ENCODE data around the gene KLF1. TPM values are rescaled to one million over a fixed set of nuclear protein-coding genes. Genes with fewer than 3 reads are reported as not detected.

KLF1 gene
- total and polyA plus RNA-seq, 2 experiments from 2014 or later: 0.51 to 1.3 TPM

DNA sequence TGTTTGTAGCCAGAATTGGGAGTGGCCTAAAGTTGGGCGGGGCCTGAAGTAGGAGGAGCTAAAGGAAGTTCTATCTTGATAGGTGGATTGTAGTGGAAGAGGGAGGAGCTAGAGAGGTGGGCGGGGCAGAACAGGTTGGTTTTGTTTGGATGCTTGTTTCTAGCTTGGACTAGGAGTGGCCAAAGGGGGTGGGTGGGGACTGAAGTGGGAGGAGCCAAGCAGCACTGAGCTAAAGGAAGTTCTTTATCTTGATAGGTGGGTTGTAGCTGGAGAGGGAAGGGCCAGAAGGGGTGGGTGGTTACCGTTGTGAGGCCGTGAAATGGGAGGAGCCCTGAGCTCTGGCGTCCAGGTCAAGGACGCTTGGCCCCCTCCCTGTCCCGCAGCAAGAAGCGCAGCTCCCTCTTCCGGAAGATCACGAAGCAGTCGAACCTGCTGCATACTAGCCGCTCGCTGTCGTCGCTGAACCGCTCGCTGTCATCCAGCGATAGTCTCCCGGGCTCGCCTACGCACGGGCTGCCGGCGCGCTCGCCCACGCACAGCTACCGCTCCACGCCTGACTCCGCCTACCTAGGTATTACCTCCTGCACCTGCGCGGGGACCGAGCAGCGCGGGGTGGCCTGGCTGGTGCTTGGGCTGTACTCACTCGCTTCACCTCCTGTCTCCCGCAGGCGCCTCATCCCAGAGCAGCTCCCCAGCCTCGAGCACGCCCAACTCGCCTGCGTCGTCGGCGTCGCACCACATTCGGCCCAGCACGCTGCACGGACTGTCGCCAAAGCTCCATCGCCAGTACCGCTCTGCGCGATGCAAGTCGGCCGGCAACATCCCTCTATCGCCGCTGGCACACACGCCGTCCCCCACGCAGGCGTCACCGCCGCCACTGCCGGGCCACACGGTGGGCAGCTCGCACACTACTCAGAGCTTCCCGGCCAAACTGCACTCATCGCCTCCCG lies 13.8 kb downstream of the KLF1 start:
- no peaks in the 10 kb centered on the region for H3K4me1 ChIP-seq (ENCODE audit: low read depth)
- peak; percentile 5 for TF ChIP-seq CTCF (IDR thresholded peaks at IDR 0.05; ENCODE audit: low read depth, low read length)
- no peaks in the 10 kb centered on the region for H3K27me3 ChIP-seq
- DNase-seq (ENCODE audit: low read depth in 1 of 2, low spot score in 1 of 2): peak in 1 of 2 donors; percentile 71
- H3K27ac ChIP-seq: no peak overlapping the region
- H3K9me3 ChIP-seq (ENCODE audit: low read depth): no peaks in the 10 kb centered on the region
- H3K36me3 ChIP-seq: no peaks in the 10 kb centered on the region
- H3K4me3 ChIP-seq: no peak overlapping the region

GRCh38 chr19:12872255-12872654 lies 14.7 kb downstream of the KLF1 start:
- no peak for TF ChIP-seq CTCF (IDR thresholded peaks at IDR 0.05; ENCODE audit: low read depth, low read length)
- Histone ChIP-seq H3K36me3 (no peaks in the 10 kb centered on the region), H3K27ac (no peak overlapping the region), H3K4me1 (ENCODE audit: low read depth) (peaks cover under 1% of the 10 kb centered on the region), H3K4me3 (no peak overlapping the region), H3K9me3 (ENCODE audit: low read depth) (no peaks in the 10 kb centered on the region), H3K27me3 (no peaks in the 10 kb centered on the region)
- no peak for DNase-seq (ENCODE audit: low read depth in 1 of 2, low spot score in 1 of 2)

DNA sequence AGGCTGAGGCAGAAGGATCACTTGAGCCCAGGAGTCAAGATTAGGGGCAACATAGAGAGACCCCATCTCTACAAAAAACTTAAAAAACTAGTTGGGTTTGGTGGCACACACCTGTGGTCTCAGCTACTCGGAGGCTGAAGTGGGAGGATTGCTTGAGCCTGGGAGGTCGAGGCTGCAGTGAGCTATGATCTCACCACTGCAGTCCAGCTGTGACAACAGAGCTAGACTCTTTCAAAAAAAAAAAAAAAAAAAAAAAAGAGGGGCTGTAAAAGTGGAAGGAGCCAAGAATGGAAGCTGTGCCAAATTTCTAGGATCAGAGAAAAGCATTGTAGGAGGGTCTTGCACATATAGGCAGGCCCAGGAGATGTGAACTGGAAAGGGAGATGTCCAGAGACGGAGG lies 15.3 kb downstream of the KLF1 start:
- Histone ChIP-seq H3K36me3 (no peaks in the 10 kb centered on the region), H3K4me3 (no peak overlapping the region), H3K27me3 (no peaks in the 10 kb centered on the region), H3K4me1 (ENCODE audit: low read depth) (peaks cover 4% of the 10 kb centered on the region), H3K27ac (no peak overlapping the region), H3K9me3 (ENCODE audit: low read depth) (no peaks in the 10 kb centered on the region)
- DNase-seq (ENCODE audit: low read depth in 1 of 2, low spot score in 1 of 2): no peak
- no peak for TF ChIP-seq CTCF (IDR thresholded peaks at IDR 0.05; ENCODE audit: low read depth, low read length)

DNA sequence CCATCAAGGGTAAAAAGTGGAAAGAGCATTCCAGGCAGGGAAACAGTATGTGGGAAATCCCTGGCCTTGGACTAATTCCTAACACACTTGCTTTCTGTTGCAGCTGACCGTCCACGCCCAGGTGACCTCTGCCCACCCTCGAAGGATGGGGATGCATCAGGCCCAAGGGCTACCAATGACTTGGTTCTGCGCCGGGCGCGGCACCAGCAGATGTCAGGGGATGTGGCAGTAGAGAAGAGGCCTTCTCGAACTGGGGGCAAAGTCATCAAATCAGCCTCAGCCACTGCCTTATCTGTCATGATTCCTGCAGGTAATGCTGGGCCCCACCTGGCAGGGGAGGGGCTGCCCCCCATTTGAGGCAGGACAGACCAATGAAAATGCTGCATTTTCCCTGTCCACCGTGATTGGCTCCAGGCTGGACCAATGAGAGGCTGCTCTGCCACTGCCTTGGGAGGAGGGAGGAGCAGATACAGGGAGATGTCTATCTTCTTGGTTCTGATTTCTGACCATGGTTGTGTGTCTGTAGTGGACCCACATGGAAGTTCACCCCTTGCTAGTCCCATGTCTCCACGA lies 18.4 kb downstream of the KLF1 start:
- no peaks in the 10 kb centered on the region for H3K9me3 ChIP-seq (ENCODE audit: low read depth)
- no peaks in the 10 kb centered on the region for H3K27me3 ChIP-seq
- peaks cover 4% of the 10 kb centered on the region for H3K4me1 ChIP-seq (ENCODE audit: low read depth)
- H3K4me3 ChIP-seq: no peak overlapping the region
- H3K27ac ChIP-seq: no peak overlapping the region
- no peak for DNase-seq (ENCODE audit: low read depth in 1 of 2, low spot score in 1 of 2)
- TF ChIP-seq CTCF (IDR thresholded peaks at IDR 0.05; ENCODE audit: low read depth, low read length): no peak
- no peaks in the 10 kb centered on the region for H3K36me3 ChIP-seq

- peak overlapping the region; percentile 45 for H3K27ac ChIP-seq
- peak; percentile 72 to 91 for DNase-seq (ENCODE audit: low read depth in 1 of 2, low spot score in 1 of 2)
- H3K9me3 ChIP-seq (ENCODE audit: low read depth): no peaks in the 10 kb centered on the region
- H3K27me3 ChIP-seq: no peaks in the 10 kb centered on the region
- H3K4me1 ChIP-seq (ENCODE audit: low read depth): peaks cover 4% of the 10 kb centered on the region
- peak overlapping the region; percentile 35 for H3K4me3 ChIP-seq
- no peak for TF ChIP-seq CTCF (IDR thresholded peaks at IDR 0.05; ENCODE audit: low read depth, low read length)
- no peaks in the 10 kb centered on the region for H3K36me3 ChIP-seq
Observed at GRCh38 chr19:12867120-12868099, 19.6 kb downstream of the KLF1 start.

Data from cardiac muscle cell (in vitro differentiated cells and primary cell).